Gastroesophageal sphincter (tissue), 3 donors: ENCODE data around the gene CARD11.

Source experiments
- POLR2A ChIP-seq, 2 donors: fragments of 450-650 bp; IDR thresholded peaks; one replicate each; pipeline ENCODE4 v1.6.1; 2017; ENCODE audit warnings: antibody characterized with exemption in 2 of 2, mild to moderate bottlenecking in 2 of 2, moderate library complexity in 1 of 2
- POLR2AphosphoS5 ChIP-seq: sonication (generic); formaldehyde crosslinking; IDR thresholded peaks from one replicate; pipeline ENCODE4 v1.6.1; 2017; ENCODE audit warnings: antibody characterized with exemption
- TF ChIP-seq, protein P1 (sequence below), 4 experiments: fragments of 200-600 bp in 2 of 4; fragments of 450-650 bp in 2 of 4; sonication (generic) in 1 of 4; IDR thresholded peaks; one replicate each; pipeline ENCODE4 v1.5.1; 2017 to 2019; ENCODE audit warnings: antibody characterized with exemption in 4 of 4, mild to moderate bottlenecking in 2 of 4, moderate library complexity in 2 of 4

GRCh38 chr7:3043544-3044371 lies at the start of gene CARD11:
- TF ChIP-seq, protein P1, sequence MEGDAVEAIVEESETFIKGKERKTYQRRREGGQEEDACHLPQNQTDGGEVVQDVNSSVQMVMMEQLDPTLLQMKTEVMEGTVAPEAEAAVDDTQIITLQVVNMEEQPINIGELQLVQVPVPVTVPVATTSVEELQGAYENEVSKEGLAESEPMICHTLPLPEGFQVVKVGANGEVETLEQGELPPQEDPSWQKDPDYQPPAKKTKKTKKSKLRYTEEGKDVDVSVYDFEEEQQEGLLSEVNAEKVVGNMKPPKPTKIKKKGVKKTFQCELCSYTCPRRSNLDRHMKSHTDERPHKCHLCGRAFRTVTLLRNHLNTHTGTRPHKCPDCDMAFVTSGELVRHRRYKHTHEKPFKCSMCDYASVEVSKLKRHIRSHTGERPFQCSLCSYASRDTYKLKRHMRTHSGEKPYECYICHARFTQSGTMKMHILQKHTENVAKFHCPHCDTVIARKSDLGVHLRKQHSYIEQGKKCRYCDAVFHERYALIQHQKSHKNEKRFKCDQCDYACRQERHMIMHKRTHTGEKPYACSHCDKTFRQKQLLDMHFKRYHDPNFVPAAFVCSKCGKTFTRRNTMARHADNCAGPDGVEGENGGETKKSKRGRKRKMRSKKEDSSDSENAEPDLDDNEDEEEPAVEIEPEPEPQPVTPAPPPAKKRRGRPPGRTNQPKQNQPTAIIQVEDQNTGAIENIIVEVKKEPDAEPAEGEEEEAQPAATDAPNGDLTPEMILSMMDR (IDR thresholded peaks at IDR 0.05), result no peak
- TF ChIP-seq POLR2AphosphoS5, result no peak
- TF ChIP-seq POLR2A (IDR thresholded peaks at IDR 0.05), result no peak
